Lower leg skin (tissue), 4 donors: ENCODE results near the gene DUSP11. TPM values are rescaled to one million over a fixed set of nuclear protein-coding genes. Genes with fewer than 3 reads are reported as not detected.
"Not testable (repeated sequence)": the region's sequence is repeated elsewhere in the genome, so short reads cannot be mapped to it uniquely, and the experiment has no call there.

Source experiments
- DNase-seq, 2 donors: peaks; one replicate each; pipeline ENCODE4 v3.0.0-alpha.2; 2019; ENCODE audit warnings: low spot score in 2 of 2
- H3K4me3 ChIP-seq: fragments of 200-600 bp; sonication (generic); 2 replicates; pipeline ENCODE4 v1.5.1; 2017; ENCODE audit warnings: mild to moderate bottlenecking, low read depth; ENCODE audit not compliant: poor library complexity, severe bottlenecking
- POLR2A ChIP-seq, 2 donors: fragments of 450-650 bp; IDR thresholded peaks; one replicate each; pipeline ENCODE4 v1.6.1; 2016 to 2017; ENCODE audit warnings: antibody characterized with exemption in 2 of 2, mild to moderate bottlenecking in 1 of 2, moderate library complexity in 1 of 2
- WGBS, 2 donors: methylation state at CpG; one replicate each; pipeline ENCODE4 v1.1.5; 2018; 5-methylcytosine and 5-hydroxymethylcytosine counted together
- intact Hi-C: fragments of 100-400 bp; cut with DNase I; formaldehyde crosslinking; loops from one replicate; pipeline ENCODE4 v1.15.0; 2023; ENCODE audit warnings: low total_unique reads
- total RNA-seq, 4 donors: library from RNA; depleted of rRNA; stranded (reverse); fragments of >200 nt; gene quantifications; one replicate each; pipeline ENCODE4 v1.1.0, GENCODE V29; 2016
- TF ChIP-seq, protein P1 (sequence below), 3 donors: fragments of 450-650 bp; IDR thresholded peaks; one replicate each; pipeline ENCODE4 v1.5.1; 2016; ENCODE audit warnings: antibody characterized with exemption in 3 of 3, mild to moderate bottlenecking in 3 of 3, moderate library complexity in 2 of 3

The DUSP11 gene
- total RNA-seq, 4 donors from 2014 or later, result 40.6 to 53.7 (median 41.9) TPM

DNA sequence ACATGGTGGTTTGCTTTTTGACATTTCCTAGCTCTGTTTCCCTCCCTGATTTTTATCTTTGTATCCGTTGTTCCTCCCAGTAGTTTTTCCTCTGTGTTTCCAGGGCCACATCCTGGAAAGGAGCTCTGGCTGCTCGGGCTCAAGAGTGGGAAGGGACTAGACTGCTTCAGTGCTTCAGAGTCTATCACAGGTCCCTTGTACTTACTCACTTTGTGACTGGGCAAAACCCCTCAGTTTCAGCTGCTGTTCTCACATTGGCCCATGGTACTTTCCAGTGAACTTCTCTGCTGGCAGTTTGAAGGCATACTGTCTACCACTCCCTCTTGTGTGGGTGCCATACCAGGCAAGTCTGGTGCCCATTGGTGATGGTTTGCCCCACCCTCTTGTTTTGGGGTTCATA lies 41.3 kb upstream of the DUSP11 start:
- TF ChIP-seq, protein P1, sequence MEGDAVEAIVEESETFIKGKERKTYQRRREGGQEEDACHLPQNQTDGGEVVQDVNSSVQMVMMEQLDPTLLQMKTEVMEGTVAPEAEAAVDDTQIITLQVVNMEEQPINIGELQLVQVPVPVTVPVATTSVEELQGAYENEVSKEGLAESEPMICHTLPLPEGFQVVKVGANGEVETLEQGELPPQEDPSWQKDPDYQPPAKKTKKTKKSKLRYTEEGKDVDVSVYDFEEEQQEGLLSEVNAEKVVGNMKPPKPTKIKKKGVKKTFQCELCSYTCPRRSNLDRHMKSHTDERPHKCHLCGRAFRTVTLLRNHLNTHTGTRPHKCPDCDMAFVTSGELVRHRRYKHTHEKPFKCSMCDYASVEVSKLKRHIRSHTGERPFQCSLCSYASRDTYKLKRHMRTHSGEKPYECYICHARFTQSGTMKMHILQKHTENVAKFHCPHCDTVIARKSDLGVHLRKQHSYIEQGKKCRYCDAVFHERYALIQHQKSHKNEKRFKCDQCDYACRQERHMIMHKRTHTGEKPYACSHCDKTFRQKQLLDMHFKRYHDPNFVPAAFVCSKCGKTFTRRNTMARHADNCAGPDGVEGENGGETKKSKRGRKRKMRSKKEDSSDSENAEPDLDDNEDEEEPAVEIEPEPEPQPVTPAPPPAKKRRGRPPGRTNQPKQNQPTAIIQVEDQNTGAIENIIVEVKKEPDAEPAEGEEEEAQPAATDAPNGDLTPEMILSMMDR (IDR thresholded peaks at IDR 0.05), result no peak
- TF ChIP-seq POLR2A (IDR thresholded peaks at IDR 0.05), result no peak
- H3K4me3 ChIP-seq, result no peak overlapping the region
- no peak for DNase-seq
- 20 to 28% methylated on average over 2 of the region's 2 CpGs for WGBS, 2 donors
- intact Hi-C loops, result no loop called here

DNA sequence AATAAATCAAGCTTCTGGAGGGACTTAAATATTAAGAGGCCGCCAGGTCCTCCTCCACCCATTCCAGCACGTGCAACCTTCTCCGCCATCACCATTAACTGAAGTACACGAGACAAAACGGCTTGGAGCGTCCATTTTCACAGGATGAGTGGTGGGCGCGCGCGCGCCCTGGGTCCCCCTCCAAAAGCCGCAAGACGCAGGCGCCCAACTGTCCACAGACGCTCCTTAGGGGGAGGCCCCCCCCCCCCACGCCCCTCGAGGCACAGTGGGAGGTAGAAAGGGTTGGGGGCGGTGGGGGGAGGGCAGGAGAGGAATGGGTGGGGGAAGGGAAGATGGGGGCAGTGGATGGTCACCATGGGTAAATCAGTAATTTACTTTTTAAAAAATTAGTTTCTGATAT lies 38.4 kb upstream of the DUSP11 start:
- 78 to 83% methylated on average over 18 of the region's 18 CpGs for WGBS, 2 donors
- TF ChIP-seq, protein P1 (IDR thresholded peaks at IDR 0.05), result no peak
- TF ChIP-seq POLR2A (IDR thresholded peaks at IDR 0.05), result no peak
- intact Hi-C loops, result no loop called here
- H3K4me3 ChIP-seq, result no peak overlapping the region
- DNase-seq, result no peak

DNA sequence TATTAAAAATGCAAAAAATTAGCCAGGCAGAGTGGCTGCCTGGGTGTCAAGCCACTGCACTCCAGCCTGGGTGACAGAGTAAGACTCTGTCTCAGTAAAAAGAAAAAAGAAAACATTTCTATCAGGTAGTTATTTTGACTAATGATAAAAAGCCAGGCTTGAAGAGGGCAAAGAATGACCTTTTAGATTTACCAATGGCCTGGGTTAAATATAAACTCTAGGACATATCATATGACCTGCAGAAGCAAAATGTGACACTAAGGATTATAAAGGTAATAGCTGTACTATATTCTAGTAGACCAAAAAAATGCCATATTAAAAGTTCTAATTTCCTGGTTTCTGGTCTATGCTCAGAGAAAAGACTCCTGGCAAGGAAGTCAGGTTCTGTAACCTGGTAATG lies 32.7 kb upstream of the DUSP11 start:
- intact Hi-C loops, result no loop called here
- DNase-seq, result no peak
- no peak overlapping the region for H3K4me3 ChIP-seq
- TF ChIP-seq, protein P1 (IDR thresholded peaks at IDR 0.05), result no peak
- TF ChIP-seq POLR2A (IDR thresholded peaks at IDR 0.05), result no peak

DNA sequence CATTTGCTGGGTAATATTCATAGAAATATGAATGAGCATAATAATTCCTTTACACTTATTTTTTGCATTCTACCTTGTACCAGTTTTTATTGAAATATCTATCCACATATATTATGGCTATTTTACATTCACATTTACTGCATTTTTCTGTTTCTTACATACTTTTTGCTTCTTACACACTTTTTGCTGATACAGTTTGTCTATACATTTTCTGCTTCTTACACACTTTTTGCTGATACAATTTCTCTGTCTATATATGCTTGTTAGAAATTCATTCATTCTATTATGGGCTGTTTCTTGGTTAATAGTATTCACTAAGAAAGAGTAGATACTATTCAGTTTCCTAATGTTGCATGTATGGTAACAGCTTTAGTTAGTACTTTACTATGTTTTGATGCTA lies 32.0 kb upstream of the DUSP11 start:
- intact Hi-C loops, result no loop called here
- H3K4me3 ChIP-seq, result no peak overlapping the region
- no peak for DNase-seq
- TF ChIP-seq, protein P1 (IDR thresholded peaks at IDR 0.05), result no peak
- TF ChIP-seq POLR2A (IDR thresholded peaks at IDR 0.05), result no peak

DNA sequence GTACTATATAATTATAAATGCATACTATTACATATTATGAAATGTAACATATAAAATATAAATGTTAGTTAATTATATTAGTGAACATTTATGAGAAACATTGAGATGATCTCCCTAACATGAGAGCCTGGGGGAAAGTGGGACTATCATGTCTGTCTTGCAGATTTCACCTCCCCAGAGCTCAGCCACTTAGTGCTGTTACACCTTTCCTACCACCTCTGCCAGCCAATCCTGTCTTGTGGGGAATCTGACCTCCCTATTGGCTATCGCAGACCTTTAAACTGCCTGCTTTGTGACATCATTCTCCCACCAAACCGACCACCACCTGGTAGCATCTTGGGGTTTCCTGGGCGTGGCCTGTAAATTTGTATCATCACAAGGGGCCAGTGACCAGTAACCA lies 4.0 kb upstream of the DUSP11 start, which contains the start of gene C2orf78:
TSS of gene C2orf78 (plus strand) at position 301 of the 400 bp plus-strand sequence. CDS start 127 bp downstream, outside the sequence.
- intact Hi-C loops, H3K4me3 ChIP-seq, DNase-seq: not testable (repeated sequence)
- WGBS, 2 donors, result no CpG with 5 or more reads among the region's 3 CpGs

DNA sequence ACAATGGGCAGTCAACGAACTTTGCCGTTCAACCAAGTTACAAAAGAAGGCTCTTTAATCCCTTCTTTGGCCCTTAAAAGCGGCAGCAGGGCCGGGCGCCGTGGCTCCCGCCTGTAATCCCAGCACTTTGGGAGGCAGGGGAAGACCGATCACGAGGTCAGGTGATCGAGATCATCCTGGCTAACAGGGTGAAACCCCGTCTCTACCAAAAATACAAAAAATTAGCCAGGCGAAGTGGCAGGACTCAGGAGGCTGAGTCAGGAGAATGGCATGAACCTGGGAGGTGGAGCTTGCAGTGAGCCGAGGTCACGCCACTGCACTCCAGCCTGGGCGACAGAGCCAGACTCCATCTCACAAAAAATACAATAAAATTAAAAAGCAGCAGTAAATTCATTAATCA lies 3.5 kb upstream of the DUSP11 start:
- DNase-seq, intact Hi-C loops, H3K4me3 ChIP-seq: not testable (repeated sequence)
- 81% methylated on average over 15 of the region's 15 CpGs for WGBS, 2 donors

DNA sequence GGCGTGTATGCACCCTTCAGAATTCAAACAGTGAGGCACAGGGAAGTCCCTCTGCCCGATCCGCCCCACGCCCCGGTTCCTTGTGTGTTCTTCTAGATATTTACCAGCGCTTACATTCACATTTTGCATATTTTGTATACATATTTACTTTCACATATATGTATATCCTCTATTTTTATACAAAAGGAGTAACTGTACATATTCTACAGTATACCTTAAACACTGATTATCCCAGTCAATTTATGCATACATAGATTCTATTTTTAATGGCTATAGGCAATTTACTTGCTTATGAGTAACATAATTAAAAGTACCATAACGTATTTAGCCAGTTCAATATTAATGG lies 307 bp upstream of the DUSP11 start:
- no peak for TF ChIP-seq POLR2A (IDR thresholded peaks at IDR 0.05)
- TF ChIP-seq, protein P1 (IDR thresholded peaks at IDR 0.05), result peak in 1 of 3 donors; percentile 48
- intact Hi-C loops, result no loop called here
- 1 to 3% methylated on average over 7 of the region's 7 CpGs for WGBS, 2 donors
- DNase-seq, result no peak
- peak overlapping the region; percentile 84 for H3K4me3 ChIP-seq

DNA sequence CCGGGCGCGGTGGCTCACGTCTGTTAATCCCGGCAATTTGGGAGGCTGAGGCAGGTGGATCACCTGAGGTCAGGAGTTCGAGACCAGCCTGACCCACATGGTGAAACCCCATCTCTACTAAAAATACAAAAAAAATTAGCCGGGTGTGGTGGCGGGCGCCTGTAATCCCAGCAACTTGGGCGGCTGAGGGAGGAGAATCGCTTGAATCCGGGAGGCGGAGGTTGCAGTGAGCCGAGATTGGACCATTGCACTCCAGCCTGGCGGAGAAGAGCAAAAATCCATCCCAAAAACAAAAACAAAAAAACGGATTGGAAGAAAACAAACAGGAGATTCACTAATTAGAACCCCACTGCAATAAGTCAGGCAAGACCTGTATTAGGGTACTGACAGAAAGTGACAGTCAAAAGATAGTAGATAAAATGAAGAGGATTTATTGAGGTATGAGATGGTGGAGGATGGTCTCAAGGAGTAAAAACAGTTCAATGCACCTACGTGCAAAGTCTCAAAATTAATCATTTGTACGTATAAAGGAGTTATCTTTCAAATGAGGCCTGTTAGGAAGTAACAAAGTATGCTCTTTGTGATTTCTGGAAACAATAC lies 936 bp downstream of the DUSP11 start:
- 66 to 75% methylated on average over 18 of the region's 18 CpGs for WGBS, 2 donors
- intact Hi-C loops, DNase-seq: not testable (repeated sequence)
- peak overlapping the region; percentile 84 for H3K4me3 ChIP-seq
